GM18867 (cell line): ENCODE results near the gene IFNL4.
"Not testable (repeated sequence)": the region's sequence is repeated elsewhere in the genome, so short reads cannot be mapped to it uniquely, and the experiment has no call there.

ENCODE experiments used
- ATAC-seq: cut with Tn5 transposase; IDR thresholded peaks from one replicate; pipeline ENCODE4 v1.9.1; 2021; ENCODE audit warnings: mild to moderate bottlenecking, moderate library complexity; ENCODE audit not compliant: unreplicated experiment

IFNL4 gene

DNA sequence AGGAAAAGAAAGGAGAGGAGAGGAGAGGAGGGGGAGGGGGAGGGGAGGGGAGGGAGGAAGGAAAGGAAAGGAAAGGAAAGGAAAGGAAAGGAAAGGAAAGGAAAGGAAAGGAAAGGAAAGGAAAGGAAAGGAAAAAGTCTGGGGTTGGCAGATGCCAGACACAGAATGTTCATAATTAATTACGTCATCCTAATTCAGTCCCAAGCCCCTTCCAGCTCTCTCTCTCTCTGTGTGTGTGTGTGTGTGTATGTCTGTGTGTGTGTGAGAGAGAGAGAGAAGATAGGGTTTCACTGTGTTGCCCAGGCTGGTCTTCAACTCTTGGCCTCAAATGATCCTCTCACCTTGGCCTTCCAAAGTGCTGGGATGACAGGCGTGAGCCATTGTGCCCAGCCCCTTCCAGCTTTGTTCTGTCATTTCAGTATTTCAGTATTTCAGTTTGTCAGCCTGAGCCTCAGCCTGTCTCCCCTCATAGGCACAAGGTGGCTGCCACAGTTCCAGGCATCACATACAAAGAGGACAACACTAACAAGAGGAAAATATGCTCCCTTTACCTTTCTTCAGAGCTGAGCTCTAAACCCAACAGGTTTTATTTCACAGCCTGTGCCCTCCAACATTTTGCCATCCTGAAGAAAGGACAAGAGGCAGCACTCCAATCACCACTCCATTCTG, 18.4 kb downstream of the IFNL4 start:
- no peak for ATAC-seq

DNA sequence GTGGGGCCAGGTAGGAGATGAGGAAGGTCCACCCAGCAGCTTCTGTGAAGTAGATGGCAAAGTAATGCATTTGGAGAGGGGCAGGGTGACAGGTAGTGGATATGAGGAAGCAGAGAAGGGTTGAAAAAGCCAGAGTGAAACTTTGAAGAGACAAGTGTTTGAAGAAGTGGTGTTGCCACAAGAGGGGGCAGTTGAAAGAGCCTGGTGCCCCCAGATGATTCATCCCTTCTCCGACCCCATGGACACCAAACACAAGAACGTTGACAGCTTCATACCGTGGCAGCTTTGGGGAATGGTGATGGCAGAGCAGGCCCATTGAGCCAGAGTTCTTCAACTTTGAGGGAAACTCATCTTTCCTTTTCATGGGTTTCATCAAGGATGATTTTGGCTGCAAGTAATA, 23.7 kb downstream of the IFNL4 start:
- no peak for ATAC-seq

DNA sequence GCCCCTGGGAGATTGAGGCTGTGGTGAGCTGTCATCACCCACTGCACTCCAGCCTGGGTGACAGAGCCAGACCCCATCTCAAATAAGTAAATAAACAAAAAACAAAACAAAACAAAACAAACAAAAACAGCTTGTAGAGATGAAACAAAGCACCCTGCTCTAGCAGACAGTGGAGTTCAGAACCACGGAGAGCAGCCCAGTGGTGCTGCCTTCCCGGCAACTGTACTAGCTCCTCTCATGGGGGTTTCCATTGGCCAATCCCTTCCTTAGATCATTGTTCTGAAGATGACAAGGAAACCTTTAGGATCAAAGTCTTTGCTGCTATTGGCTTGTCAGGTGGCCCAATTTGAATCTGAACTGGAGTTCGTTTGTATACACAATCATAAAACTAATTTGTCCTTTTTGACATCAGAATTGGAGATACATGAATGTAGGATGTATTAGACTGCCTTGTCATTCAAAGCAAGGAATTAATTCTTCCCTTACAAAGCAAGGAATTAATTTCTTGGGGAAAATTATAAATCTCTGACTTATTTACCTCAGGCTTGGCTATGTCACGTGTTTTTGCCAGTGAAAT, 24.9 kb downstream of the IFNL4 start:
- ATAC-seq = no peak

DNA sequence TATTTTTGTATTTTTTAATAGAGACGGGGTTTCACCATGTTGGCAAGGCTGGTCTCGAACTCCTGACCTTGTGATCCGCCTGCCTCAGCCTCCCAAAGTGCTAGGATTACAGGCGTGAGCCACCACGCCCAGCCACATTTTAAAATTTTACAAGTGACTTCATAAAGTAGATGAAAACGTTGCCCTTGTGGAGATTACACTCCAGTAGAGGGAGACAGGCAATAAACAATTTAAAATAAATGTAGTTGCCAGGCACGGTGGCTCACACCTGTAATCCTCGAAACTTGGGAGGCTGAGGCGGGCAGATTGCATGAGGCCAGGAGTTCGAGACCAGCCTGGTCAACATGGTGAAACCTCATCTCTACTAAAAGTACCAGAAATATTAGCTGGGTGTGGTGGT, 29.5 kb downstream of the IFNL4 start:
- ATAC-seq = not testable (repeated sequence)

DNA sequence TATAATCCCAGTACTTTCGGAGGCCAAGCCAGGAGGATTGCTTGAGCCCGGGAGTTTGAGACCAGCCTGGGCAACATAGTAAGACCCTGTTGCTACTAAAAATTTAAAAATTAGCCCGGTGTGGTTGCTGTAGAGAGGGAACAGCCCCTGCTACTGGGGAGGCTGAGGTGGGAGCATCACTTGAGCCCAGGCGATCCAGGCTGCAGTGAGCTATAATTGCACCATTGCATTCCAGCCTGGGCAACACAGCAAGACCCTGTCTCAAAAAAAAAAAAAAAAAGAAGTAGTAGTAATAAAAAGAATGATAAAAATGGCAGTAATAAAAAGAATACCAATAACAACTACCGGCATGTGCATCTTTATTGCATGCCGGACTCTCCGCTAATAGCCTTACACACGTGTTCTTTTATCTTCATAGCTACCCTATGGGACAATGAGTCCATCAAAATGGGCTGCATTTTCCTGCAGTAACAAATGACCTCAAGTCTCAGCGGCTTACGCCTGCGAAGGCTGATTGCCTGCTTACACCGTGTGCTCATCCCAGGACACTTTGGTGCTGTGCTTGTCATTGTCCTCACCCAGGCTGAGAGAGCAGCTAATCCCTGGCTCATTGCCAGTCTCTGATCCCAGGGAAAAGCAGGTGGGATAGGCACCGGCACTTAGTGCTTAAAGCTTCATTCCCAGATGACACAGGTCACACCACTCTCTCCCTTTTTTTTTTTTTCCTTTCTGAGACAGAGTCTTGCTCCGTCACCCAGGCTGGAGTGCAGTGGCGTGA, 30.2 kb downstream of the IFNL4 start:
- no peak for ATAC-seq

DNA sequence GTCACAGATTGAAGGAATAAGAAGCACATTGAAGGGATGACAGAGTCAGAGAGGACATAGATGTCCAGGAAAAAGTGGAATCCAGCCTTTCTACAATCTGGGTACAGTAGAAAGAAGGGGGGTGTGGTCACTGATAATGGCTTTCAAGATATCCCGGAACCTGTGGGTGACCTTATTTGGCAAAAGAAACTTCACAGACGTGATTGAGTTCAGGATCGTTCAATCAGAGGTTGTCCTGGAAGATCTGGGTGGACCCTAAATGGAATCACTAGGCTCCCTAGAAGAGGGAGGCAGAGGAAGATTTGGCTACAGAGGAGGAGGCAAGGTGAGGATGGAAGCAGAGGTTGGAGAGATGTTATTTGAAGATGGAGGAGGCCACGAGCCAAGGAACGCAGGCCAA, 31.6 kb downstream of the IFNL4 start:
- no peak for ATAC-seq

DNA sequence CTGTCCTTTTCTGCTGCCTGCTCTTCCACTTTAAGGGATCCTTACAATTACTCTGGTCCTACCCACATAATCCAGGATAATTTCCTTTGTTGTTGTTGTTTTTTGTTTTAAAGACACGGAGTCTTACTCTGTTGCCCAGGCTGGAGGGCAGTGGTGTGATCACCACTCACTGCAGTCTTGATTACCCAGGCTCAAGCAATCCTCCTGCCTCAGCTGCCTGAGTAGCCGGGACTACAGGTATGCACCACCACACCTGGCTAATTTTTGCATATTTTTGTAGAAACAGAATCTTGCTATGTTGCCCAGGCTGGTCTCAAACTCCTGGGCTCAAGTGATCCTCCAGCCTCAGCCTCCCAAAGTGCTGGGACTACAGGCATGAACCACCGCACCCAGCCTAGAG, 33.3 kb downstream of the IFNL4 start:
- ATAC-seq = not testable (repeated sequence)

DNA sequence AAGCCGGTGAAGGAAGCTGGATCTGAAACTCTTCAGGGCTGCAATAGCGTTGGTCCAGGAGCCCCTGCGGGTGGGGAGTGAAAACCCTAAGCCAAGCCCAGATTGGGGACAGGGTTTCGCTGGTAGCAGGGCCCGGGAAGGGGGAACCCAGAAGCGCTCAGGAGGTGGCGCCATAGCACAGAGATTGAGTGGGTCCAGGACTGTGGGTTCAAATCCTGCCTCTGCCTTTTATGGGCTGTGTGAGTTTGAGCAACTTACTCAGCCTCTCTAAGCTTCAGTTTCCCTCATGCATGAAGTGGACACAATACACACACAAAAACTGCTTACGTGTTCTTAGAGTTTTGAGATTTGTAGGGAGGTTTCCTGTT, 36.3 kb downstream of the IFNL4 start:
- ATAC-seq = no peak

DNA sequence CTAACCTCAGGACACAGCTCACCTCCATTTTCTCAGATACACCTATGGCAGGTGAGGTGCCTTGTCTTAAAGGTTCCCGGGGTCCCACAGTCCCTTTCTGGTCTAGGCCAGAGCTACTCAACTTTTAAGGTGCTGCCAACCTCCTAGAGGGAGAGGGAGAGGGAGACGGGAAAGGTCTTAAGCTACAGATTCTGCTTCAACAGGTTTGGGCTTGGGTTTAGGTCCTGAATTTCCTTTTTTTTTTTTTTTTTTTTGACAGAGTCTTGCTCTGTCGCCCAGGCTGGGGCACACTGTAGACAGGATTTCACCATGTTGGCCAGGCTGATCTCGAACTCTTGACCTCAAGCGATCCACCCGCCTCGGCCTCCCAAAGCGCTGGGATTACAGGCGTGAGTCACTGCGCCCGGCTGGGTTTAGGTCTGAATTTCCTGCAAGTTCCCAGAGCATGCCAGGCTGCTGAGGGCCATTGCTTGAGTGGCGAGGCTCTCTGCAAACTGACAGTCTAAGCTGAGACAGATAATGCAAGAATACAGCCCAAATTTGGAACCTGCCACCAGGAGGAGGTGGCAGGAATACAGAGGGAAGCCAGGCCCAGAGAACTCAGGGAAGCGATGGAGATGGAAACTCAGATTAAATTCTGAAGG, 36.8 kb downstream of the IFNL4 start:
- no peak for ATAC-seq

DNA sequence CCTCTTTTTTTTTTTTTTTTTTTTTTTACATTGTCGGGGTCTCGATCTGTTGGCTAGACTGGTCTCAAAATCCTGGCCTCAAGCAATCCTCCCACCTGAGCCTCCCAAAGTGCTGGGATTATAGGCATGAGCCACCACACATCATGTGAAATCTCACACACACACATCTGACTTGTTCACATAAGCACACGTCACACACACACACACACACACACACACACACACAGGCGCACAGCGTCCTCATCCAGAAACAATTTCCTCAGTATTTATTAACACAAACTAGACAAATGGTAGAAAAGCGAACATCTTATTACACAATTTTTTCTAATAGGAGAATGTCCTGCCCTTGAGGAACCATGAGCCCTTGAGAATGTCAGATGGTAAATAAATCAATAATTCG, 39.5 kb downstream of the IFNL4 start:
- ATAC-seq = no peak

DNA sequence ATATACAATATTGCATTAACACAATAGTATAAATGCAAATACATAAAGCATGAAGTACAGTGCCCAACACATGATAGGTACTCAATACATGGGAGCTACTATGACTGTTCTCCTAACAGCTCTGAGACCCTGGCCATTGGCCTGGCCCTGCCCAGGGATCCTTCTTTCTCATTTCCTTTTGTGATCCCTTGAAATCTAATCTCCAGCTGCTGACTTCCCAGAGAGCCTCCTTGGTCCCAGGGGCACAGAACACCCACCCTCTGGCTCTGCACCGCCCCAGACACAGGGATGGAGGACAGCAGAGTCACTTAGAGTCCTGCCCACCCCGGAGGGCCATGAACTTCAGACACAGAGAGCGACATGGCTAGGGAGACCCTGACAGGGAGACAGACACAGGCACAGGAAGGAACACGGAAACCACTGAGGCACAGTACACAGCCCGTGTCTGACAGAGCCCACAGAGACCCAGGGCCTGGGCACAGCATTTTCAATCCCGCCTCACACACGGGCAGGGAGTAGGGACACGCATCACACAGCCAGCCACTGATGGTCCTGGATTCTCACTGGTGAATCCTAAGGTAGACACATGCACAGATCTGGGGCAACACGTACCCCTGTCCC, 40.4 kb downstream of the IFNL4 start:
- ATAC-seq = no peak

DNA sequence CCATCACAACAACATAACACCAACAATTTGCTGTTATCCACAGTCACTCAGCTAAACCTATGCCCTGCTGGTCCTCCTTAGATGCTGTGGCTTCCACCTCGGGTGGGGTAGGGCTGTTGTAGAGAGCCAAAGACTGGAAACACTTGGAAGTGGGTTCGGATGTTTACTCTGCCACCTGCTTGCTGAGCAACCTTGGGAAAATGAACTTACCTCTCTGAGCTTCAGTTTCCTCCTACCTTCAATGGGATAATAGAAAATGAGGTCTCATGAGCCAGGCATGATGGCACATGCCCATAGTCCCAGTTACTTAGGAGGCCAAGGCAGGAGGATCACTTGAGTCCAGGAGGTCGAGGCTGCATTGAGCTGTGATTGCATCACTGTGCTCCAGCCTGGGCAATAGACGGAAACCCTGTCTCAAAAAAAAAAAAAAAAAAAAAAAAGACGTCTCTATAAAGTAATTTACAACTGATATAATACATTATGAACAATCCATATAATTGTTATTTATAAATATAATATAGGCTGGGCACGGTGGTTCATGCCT, 41.3 kb downstream of the IFNL4 start:
- no peak for ATAC-seq

DNA sequence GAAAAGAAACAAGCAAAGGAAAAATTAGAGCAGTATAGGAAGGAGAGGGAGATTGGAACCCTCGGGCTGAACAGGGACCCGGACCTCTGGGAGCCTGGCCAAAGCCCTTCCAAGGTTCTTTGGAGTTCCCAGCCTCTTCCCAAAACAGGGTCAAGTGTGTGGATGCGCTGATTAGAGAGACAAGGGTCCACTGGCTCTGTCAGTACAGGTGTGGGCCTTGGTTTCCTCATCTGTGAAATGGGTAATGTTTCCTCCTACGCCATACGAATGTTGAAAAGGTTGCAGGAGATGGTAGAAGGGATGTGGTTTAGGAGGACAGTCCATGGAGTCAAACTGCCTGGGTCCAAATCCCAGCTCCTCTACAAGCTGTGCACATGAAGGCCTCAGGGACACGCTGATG, 42.5 kb downstream of the IFNL4 start:
- ATAC-seq = no peak

DNA sequence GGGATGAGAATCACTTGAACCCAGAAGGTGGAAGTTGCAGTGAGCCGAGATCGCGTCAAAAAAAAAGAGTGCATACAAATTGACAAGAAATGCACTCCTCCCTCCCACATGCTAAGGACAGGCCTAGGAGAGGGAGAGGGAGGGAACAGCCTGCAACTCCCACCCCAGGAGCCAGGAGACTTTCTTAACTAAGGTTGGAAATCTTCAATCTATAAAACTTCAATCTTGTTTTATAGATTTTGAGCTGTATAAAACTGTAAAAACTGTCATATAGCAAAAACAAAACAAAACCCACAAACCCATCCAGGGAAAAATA, 43.2 kb downstream of the IFNL4 start:
- ATAC-seq = no peak

DNA sequence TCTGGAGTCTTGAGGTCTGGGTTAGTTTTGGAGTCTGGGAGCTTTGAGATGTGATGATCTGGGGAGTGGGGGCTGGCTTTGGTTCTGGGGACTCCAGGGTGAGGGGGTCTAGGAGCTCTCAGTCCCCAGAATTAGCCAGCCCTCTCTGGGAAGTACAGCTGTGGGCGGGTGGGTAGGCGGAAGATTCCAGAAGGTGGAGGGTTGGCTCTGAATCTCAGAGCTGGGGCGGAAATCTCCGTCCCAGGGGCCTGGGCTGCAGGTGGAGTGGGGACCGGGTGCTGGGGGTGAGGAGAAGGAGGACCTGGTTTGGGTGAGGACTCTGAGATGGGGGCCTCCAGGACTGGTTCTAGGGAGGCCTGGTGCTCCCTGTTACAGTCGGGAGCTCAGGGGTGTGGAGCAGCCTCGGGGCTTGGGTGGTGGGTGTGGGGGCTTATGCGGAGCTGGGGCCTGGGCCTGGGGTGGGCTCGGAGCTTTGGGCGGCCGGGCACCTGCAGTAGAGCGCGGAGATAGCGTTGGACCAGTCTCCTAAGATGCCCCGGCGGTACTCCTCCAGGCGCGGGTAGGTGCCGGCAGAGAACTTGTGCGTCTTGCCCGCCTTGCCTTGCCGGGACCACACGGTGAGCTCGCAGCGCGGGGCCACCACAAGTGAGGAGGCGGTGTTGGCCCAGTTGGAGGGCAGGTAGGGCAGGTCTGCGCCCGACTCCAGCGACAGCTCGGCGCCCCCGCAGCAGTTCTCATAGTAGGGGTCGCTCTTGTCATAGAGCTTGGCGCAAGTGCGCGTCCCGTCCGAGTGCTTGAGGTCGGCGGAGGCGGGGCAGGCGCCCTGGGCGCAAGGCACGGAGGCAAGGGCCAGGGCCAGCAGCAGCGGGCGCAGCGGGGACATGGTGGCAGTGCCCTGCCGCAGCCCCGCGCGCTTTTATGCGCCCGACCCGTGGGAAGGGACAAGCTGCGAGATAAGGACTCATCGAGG, 45.0 kb downstream of the IFNL4 start, which contains the start of gene SYCN:
Gene SYCN (minus strand): TSS at position 892 of the 970 bp plus-strand sequence. CDS start 9 bp downstream, at position 883.
- ATAC-seq = no peak

DNA sequence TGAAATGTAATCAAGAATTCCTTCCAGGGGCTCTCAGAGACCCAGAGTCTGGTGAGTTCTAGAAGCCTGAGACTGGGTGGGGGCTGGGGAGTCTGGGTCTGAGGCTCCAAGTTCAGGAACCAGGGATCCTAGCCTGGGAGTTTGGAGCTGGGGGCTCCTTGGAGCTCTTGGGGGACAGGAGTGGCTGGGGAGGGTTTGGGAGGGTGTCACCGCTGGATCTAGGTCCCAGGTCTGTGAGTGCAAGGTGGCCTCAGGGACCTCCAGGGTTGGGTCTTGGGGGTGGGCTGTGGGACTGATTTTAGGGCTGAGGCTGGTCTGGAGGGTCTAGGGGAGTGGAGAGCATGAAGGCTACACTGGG, 45.7 kb downstream of the IFNL4 start:
- no peak for ATAC-seq

DNA sequence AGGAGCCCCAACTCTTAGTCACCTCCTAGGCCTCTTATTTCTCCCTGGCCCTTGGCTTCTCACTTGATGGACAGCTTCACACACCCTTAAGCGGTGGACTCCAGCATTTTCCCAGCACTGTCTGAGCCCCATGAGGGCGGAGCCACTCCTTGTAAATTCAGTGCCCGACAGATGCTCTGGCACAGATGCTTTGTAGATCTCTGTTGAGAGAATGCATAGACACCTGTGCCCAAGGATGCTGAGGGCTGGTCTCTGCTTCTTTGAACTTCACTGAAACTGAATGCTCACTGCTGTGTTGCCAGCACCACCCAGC, 47.9 kb downstream of the IFNL4 start:
- no peak for ATAC-seq

DNA sequence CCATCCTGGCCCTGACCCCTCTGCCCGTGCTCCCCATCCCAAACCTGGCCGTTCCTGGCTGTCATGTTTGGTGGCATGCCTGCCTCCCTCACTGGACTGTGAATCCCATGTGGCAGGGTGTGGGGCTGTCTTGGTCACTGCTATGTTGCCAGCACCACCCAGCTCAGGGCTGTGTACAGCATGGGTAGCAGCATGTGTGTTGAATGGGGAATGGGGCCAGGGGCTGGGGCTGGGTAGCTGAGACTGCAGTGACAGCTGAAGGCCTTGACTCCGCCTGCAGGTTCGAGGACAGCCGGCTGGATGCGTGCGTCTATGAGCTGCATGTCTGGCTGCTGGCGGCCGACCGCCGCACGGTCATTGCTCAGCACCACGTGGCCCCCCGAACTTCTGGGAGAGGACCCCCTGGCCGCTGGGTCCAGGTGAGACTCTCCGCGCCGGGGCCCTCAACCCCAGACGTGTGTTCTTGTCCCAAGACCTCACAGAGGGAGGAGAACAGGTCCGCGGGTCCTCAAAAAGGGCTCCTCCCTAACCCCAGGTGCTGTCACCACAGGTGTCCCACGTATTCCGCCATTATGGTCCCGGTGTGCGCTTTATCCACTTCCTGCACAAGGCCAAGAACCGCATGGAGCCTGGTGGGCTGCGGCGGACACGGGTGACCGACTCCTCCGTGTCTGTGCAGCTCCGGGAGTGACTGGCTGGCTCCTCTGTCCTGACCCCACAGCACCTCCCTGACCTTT, 48.4 kb downstream of the IFNL4 start:
- ATAC-seq = no peak

DNA sequence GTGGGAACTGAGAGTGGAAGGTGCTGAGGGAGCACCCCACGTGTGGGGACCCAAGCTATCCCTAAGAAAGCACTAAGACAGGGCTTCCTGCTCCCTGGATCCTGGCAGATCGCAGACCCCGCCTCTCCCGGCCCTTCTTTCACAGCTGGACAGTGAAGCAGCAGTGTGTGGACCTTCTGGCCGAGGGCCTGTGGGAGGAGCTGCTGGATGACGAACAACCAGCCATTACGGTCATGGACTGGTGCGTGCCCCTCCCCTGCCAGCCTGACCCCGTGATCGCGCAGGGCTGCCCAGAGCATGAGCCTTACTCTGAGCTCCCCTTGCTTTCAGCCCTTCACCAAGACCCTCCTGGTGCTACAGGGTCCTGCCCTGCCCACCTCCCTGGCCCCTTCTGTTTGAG, 49.6 kb downstream of the IFNL4 start:
- ATAC-seq = no peak

DNA sequence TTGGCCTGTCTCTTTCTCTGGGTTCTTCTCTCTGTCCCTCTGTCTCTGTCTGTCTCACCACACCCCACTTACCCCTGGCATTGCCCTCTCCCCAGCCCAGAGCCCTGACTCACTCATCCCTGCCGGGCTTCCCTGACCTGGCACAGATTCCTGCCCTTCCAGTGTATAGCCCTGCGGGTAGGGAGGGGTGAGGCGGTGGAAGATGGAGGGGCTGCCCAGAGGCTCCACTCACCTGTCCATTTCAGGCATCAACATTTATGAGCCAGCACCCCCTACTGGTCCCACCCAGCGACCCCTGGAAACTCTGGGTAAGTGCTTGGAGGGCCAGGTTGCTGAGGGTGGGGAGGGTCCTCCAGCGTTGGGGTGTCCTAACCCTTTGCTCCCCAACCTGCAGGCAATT, 50.8 kb downstream of the IFNL4 start:
- no peak for ATAC-seq
